Cardiac muscle cell (in vitro differentiated cells and primary cell): ENCODE measurements around the gene BEND7. TPM values are rescaled to one million over a fixed set of nuclear protein-coding genes. Genes with fewer than 3 reads are reported as not detected.

Source experiments
- DNase-seq, 2 donors: peaks; one replicate each; pipeline versions ENCODE4 v3.0.0 to v3.0.0-alpha.2; 2010 to 2017; ENCODE audit warnings: low read depth in 1 of 2, low spot score in 1 of 2
- H3K27ac ChIP-seq: fragments of 200-600 bp; sonication (generic); 2 replicates; pipeline ENCODE4 v1.5.1; 2016
- H3K27me3 ChIP-seq: fragments of 200-600 bp; sonication (generic); 2 replicates; pipeline ENCODE4 v1.6.0; 2016; ENCODE audit warnings: control low read depth
- H3K36me3 ChIP-seq: fragments of 200-600 bp; sonication (generic); 2 replicates; pipeline ENCODE4 v1.5.1; 2016; ENCODE audit warnings: control low read depth
- H3K4me1 ChIP-seq: fragments of 200-600 bp; sonication (generic); 2 replicates; pipeline ENCODE4 v1.8.1; 2017; ENCODE audit warnings: low read depth, mild to moderate bottlenecking, mixed run types
- H3K4me3 ChIP-seq: fragments of 200-600 bp; sonication (generic); 2 replicates; pipeline ENCODE4 v1.5.1; 2016; ENCODE audit warnings: mild to moderate bottlenecking
- H3K9me3 ChIP-seq: fragments of 200-600 bp; sonication (generic); 2 replicates; pipeline ENCODE4 v1.5.1; 2017; ENCODE audit warnings: low read depth, mild to moderate bottlenecking, control low read depth
- polyA plus RNA-seq: library from polyadenylated mRNA; unstranded; fragments of >200 nt; fragmentation: Nextera tagmentation; extraction: Ambion mirVana; gene quantifications from 2 replicates; pipeline ENCODE4 v1.2.1, GENCODE V29; 2016
- total RNA-seq: library from RNA; depleted of rRNA; stranded (reverse); fragments of >200 nt; gene quantifications from 2 replicates; pipeline ENCODE4 v1.2.3, GENCODE V29; 2016
- TF ChIP-seq, protein P1 (sequence below): IDR thresholded peaks from 2 replicates; pipeline ENCODE4 v1.5.1; 2012; ENCODE audit warnings: low read depth, mild to moderate bottlenecking, low read length

BEND7 gene
- total and polyA plus RNA-seq, 2 experiments from 2014 or later: 10.7 to 10.8 TPM

DNA sequence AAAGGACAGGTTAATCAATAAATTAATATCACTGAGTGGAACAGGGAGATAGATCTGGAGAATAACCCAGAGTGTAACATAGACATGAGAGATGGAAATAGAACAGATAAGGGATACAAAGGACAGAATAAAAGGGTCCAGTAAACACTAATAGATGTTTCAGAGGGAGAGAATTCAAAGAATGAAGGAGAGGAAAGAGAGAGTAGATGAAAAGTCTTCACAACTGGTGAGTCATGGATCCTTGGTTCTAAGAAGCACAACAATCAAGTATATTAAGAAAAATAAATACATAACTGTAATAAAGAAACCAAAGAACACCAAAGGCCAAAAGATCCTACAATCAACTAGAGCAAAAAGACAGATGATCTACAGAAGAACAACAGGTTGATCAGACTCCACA lies 66.3 kb downstream of the BEND7 start:
- DNase-seq: peak in 1 of 2 donors; percentile 6
- H3K27ac ChIP-seq: no peak overlapping the region
- H3K4me1 ChIP-seq: no peaks in the 10 kb centered on the region
- TF ChIP-seq, protein P1, sequence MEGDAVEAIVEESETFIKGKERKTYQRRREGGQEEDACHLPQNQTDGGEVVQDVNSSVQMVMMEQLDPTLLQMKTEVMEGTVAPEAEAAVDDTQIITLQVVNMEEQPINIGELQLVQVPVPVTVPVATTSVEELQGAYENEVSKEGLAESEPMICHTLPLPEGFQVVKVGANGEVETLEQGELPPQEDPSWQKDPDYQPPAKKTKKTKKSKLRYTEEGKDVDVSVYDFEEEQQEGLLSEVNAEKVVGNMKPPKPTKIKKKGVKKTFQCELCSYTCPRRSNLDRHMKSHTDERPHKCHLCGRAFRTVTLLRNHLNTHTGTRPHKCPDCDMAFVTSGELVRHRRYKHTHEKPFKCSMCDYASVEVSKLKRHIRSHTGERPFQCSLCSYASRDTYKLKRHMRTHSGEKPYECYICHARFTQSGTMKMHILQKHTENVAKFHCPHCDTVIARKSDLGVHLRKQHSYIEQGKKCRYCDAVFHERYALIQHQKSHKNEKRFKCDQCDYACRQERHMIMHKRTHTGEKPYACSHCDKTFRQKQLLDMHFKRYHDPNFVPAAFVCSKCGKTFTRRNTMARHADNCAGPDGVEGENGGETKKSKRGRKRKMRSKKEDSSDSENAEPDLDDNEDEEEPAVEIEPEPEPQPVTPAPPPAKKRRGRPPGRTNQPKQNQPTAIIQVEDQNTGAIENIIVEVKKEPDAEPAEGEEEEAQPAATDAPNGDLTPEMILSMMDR: no peak
- no peaks in the 10 kb centered on the region for H3K27me3 ChIP-seq
- H3K36me3 ChIP-seq: no peaks in the 10 kb centered on the region
- H3K4me3 ChIP-seq: no peak overlapping the region
- no peaks in the 10 kb centered on the region for H3K9me3 ChIP-seq

DNA sequence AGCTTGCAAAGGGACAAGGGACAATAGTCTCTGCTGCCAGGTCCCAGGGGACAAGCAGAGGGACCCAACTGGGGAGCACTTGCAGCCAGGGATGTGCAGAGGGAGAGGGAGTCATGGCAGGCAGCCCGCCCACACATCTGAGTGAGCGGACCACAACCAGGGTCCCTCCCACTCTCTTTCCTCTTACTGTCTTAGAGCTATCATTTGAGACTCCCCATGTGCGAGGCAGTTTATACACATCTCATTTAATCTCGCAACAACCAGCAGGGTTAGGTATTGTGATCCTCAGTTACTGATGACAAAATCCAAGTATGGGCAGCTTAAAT lies 70.2 kb downstream of the BEND7 start:
- H3K4me1 ChIP-seq: no peaks in the 10 kb centered on the region
- no peak overlapping the region for H3K27ac ChIP-seq
- TF ChIP-seq, protein P1: no peak
- H3K9me3 ChIP-seq: no peaks in the 10 kb centered on the region
- H3K36me3 ChIP-seq: no peaks in the 10 kb centered on the region
- no peak for DNase-seq
- no peak overlapping the region for H3K4me3 ChIP-seq
- H3K27me3 ChIP-seq: no peaks in the 10 kb centered on the region

DNA sequence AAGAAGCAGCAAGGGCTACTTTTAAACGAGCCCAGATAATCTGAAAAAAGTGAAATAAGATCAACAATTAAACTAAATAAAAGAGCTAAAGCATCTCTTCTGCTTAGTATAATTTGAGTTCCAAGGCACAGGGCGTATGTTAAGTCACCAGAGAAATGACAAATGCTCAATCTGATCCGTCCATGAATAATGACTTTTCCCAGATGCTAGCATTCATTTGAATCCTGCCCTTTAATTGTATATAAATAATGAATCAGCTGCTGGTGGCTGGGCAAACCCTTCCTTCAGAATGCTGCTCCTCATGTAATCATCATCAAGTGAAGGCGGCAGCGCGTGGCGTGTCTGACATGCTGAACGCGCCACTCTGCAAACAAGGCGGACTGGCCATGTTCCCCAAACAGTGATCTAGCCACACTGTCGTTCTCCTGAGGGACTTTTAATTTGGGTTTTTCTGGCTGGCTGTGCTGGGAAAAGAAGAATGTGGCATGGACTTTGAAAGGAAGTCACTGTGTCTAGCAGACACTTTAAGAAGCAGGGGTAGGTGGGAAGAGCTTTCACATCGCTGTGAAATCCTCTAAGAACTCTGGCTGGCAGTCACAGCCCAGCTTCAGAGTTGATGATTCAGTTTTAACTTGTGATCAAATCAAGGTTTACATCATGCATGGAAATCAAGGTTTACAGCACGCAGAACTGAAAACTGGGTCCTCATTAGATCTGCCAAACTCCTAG lies 70.7 kb downstream of the BEND7 start:
- no peak overlapping the region for H3K4me3 ChIP-seq
- H3K4me1 ChIP-seq: no peaks in the 10 kb centered on the region
- H3K36me3 ChIP-seq: no peaks in the 10 kb centered on the region
- H3K27ac ChIP-seq: no peak overlapping the region
- H3K9me3 ChIP-seq: no peaks in the 10 kb centered on the region
- no peak for DNase-seq
- TF ChIP-seq, protein P1: no peak
- H3K27me3 ChIP-seq: no peaks in the 10 kb centered on the region

DNA sequence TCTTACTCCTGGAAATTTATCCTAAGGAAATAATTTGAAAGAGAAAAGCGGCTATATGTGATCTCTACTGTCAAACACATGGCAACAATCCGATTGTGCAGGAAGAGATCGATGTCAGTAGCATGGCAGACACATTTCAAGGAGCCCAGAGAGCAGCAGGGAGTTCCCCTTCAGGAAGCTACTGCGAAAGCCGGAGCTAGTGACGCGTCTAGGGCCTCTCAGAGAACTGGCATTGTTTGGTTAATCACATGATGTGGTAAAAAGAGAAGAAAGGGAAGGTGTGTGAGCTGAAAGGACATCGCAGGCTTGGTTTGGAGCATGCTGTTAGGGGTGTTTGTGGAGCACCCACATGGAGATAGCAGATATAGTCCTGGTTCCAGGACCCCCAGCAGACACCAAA lies 74.9 kb downstream of the BEND7 start:
- Histone ChIP-seq H3K27ac (no peak overlapping the region), H3K27me3 (no peaks in the 10 kb centered on the region), H3K4me3 (no peak overlapping the region), H3K36me3 (no peaks in the 10 kb centered on the region), H3K4me1 (no peaks in the 10 kb centered on the region), H3K9me3 (no peaks in the 10 kb centered on the region)
- DNase-seq: no peak
- TF ChIP-seq, protein P1: no peak

DNA sequence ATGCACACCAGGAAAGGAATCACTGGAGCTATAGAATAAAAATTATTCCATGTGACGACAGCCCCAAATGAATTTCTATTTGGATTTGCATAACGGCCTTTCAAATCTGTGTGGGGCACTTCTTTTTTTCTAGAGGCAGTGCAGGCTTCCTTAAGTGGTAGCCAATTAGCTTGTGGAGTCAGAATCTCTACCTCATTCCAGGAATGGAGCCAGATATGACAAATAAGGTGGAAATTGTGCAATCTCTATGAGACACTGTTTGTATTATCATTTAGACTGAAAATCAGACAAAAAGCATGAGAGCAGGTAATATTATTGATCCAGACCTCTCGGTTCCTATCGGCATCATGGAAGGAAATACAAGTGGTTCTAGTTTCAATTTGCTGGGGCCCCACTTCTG lies 78.7 kb downstream of the BEND7 start:
- H3K27me3 ChIP-seq: no peaks in the 10 kb centered on the region
- no peaks in the 10 kb centered on the region for H3K4me1 ChIP-seq
- no peaks in the 10 kb centered on the region for H3K36me3 ChIP-seq
- TF ChIP-seq, protein P1: no peak
- no peak overlapping the region for H3K4me3 ChIP-seq
- H3K27ac ChIP-seq: no peak overlapping the region
- DNase-seq: peak in 1 of 2 donors; percentile 49
- no peaks in the 10 kb centered on the region for H3K9me3 ChIP-seq

DNA sequence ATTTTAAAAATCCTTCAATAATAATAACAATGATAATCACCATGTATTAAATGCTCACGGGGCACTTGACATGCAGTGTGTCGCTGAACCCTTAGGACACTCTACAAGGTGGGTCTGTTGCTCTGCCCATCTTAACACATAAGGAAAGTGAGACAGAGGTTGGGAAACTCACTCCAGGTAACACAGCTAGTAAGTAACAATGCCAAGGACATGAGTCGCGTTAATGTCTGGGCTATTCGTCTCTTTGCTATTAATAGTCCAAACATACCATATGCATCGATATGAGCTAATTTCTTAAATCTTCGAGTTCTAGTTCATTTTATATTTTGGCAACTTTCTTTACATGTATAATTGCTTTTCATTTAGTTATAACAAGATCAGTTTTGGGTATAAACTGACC lies 79.5 kb downstream of the BEND7 start:
- Histone ChIP-seq H3K36me3 (no peaks in the 10 kb centered on the region), H3K4me3 (no peak overlapping the region), H3K27ac (no peak overlapping the region), H3K27me3 (no peaks in the 10 kb centered on the region), H3K9me3 (no peaks in the 10 kb centered on the region), H3K4me1 (no peaks in the 10 kb centered on the region)
- TF ChIP-seq, protein P1: no peak
- no peak for DNase-seq
